B cell (primary cell): ENCODE measurements around the gene OTOGL. TPM values are rescaled to one million over a fixed set of nuclear protein-coding genes. Genes with fewer than 3 reads are reported as not detected.
"Not testable (repeated sequence)": the region's sequence is repeated elsewhere in the genome, so short reads cannot be mapped to it uniquely, and the experiment has no call there.

Experiments
- ATAC-seq: fragments of 200-7000 bp; cut with Tn5 transposase; one replicate; pipeline ENCODE4 v1.10.0; 2021; ENCODE audit warnings: low read depth, mild to moderate bottlenecking, moderate number of reproducible peaks, moderate library complexity
- CTCF ChIA-PET: fragments of 350-600 bp; sonication (Branson Sonifier 250); formaldehyde crosslinking; loops from one replicate; lab custom pipeline; 2021; ENCODE audit warnings: antibody characterized with exemption, inconsistent platforms; lab: Charles Lee
- POLR2A ChIA-PET: fragments of 350-600 bp; sonication (Branson Sonifier 250); formaldehyde crosslinking; loops from one replicate; lab custom pipeline; 2021; ENCODE audit warnings: antibody characterized with exemption; lab: Charles Lee
- DNase-seq: peaks from one replicate; pipeline ENCODE4 v3.0.0; 2013
- H2AFZ ChIP-seq: 2 replicates; pipeline ENCODE4 v1.6.1; 2012; ENCODE audit warnings: mild to moderate bottlenecking, low read depth, low read length; ENCODE audit not compliant: insufficient read depth, poor library complexity, severe bottlenecking
- H3K27ac ChIP-seq, 2 donors: 1 replicate in 1 of 2; 2 replicates in 1 of 2; pipeline ENCODE4 v1.5.1; 2012 to 2013; ENCODE audit warnings: low read length in 2 of 2, mild to moderate bottlenecking in 2 of 2, moderate library complexity in 1 of 2
- H3K27me3 ChIP-seq, 4 experiments: fragments of 200-600 bp in 1 of 4; sonication (generic) in 1 of 4; replicated peaks in 1 of 4; 1 replicate in 2 of 4; 2 replicates in 2 of 4; pipeline versions ENCODE4 v1.6.1 to v1.7.0; 2013 to 2016; ENCODE audit warnings: low read length in 3 of 4, mild to moderate bottlenecking in 2 of 4, mixed read lengths in 1 of 4, moderate library complexity in 1 of 4; ENCODE audit not compliant: insufficient read depth in 4 of 4, control insufficient read depth in 3 of 4; ENCODE audit errors: control extremely low read depth in 1 of 4
- H3K36me3 ChIP-seq, 2 experiments: replicated peaks in 1 of 2; 1 replicate in 1 of 2; 2 replicates in 1 of 2; pipeline versions ENCODE4 v1.6.1 to v1.7.1; 2013; ENCODE audit warnings: low read length in 1 of 2; ENCODE audit not compliant: insufficient read depth in 2 of 2, control insufficient read depth in 1 of 2; ENCODE audit errors: control extremely low read depth in 1 of 2, extremely low read depth in 1 of 2
- H3K4me1 ChIP-seq, 2 donors: fragments of 200-600 bp in 1 of 2; sonication (generic) in 1 of 2; 1 replicate in 1 of 2; 2 replicates in 1 of 2; pipeline versions ENCODE4 v1.5.1 to v1.6.1; 2013 to 2017; ENCODE audit warnings: low read length in 2 of 2; ENCODE audit not compliant: control insufficient read depth in 2 of 2, insufficient read depth in 2 of 2
- H3K4me2 ChIP-seq: replicated peaks from 2 replicates; pipeline ENCODE3; 2012; ENCODE audit warnings: mild to moderate bottlenecking, low read depth, low read length; ENCODE audit not compliant: poor library complexity, severe bottlenecking
- H3K4me3 ChIP-seq, 5 experiments: fragments of 200-600 bp in 1 of 5; sonication (generic) in 1 of 5; 1 replicate in 3 of 5; 2 replicates in 2 of 5; pipeline versions ENCODE4 v1.5.1 to v1.7.0; 2011 to 2016; ENCODE audit warnings: low read length in 4 of 5, mild to moderate bottlenecking in 4 of 5, low read depth in 2 of 5, control low read depth in 1 of 5, moderate library complexity in 1 of 5; ENCODE audit not compliant: insufficient read depth in 1 of 5; ENCODE audit errors: control extremely low read depth in 1 of 5, extremely low read depth in 1 of 5
- H3K79me2 ChIP-seq: fragments of 200-600 bp; sonication (generic); one replicate; pipeline ENCODE4 v1.6.0; 2016; ENCODE audit warnings: low read length; ENCODE audit not compliant: control insufficient read depth, insufficient read depth
- H3K9ac ChIP-seq: fragments of 200-600 bp; sonication (generic); 2 replicates; pipeline ENCODE4 v1.6.1; 2017; ENCODE audit warnings: mild to moderate bottlenecking, low read length, moderate library complexity
- H3K9me3 ChIP-seq, 3 donors: one replicate each; pipeline versions ENCODE4 v1.6.1 to v1.7.1; 2013; ENCODE audit warnings: low read length in 2 of 3; ENCODE audit not compliant: control insufficient read depth in 2 of 3, insufficient read depth in 1 of 3; ENCODE audit errors: control extremely low read depth in 1 of 3
- H4K20me1 ChIP-seq: 2 replicates; pipeline ENCODE4 v1.6.0; 2012; ENCODE audit warnings: mild to moderate bottlenecking, low read length; ENCODE audit not compliant: insufficient read depth, control insufficient read depth, poor library complexity, severe bottlenecking
- H3K27ac Mint-ChIP-seq: one replicate; pipeline ENCODE4 v1.8.0; 2021; ENCODE audit warnings: mixed read lengths
- H3K27me3 Mint-ChIP-seq: one replicate; pipeline ENCODE4 v1.8.0; 2021; ENCODE audit warnings: mixed read lengths
- H3K4me1 Mint-ChIP-seq: one replicate; pipeline ENCODE4 v1.8.0; 2021; ENCODE audit warnings: mixed read lengths
- H3K4me3 Mint-ChIP-seq: one replicate; pipeline ENCODE4 v1.8.0; 2021; ENCODE audit warnings: mixed read lengths
- H3K9me3 Mint-ChIP-seq: one replicate; pipeline ENCODE4 v1.8.0; 2022; ENCODE audit warnings: mixed read lengths; ENCODE audit not compliant: insufficient read depth
- EZH2 ChIP-seq: IDR thresholded peaks from 2 replicates; pipeline ENCODE4 v1.6.1; 2012; ENCODE audit warnings: borderline replicate concordance, low read depth, mild to moderate bottlenecking, moderate library complexity, low read length; ENCODE audit not compliant: insufficient read depth, poor library complexity, severe bottlenecking
- WGBS: methylation state at CpG from one replicate; pipeline ENCODE4 v1.1.5; 2013; ENCODE audit warnings: missing lambda C conversion rate; ENCODE audit not compliant: insufficient coverage; 5-methylcytosine and 5-hydroxymethylcytosine counted together
- intact Hi-C: fragments of 100-400 bp; cut with micrococcal nuclease; formaldehyde crosslinking; loops from one replicate; pipeline ENCODE4 v1.10.0; 2022
- polyA plus RNA-seq: library from polyadenylated mRNA; depleted of rRNA; stranded (reverse); fragments of >200 nt; gene quantifications from 2 replicates; pipeline ENCODE4 v1.2.3, GENCODE V29; 2012
- total RNA-seq, 2 donors: library from RNA; stranded (reverse); fragments of 120-200 nt in 1 of 2; gene quantifications; 1 replicate in 1 of 2; 2 replicates in 1 of 2; pipeline versions ENCODE4 v1.2.3 to v1.2.4, GENCODE V29; 2013 to 2022
- TF ChIP-seq, protein P1 (sequence below): fragments of 200-600 bp; IDR thresholded peaks from one replicate; pipeline ENCODE4 v1.8.0; 2022; ENCODE audit warnings: antibody characterized with exemption, mild to moderate bottlenecking

OTOGL gene
- total and polyA plus RNA-seq, 2 donors (not counting 1 experiment from before 2014, with no cell fraction given) = not detected

DNA sequence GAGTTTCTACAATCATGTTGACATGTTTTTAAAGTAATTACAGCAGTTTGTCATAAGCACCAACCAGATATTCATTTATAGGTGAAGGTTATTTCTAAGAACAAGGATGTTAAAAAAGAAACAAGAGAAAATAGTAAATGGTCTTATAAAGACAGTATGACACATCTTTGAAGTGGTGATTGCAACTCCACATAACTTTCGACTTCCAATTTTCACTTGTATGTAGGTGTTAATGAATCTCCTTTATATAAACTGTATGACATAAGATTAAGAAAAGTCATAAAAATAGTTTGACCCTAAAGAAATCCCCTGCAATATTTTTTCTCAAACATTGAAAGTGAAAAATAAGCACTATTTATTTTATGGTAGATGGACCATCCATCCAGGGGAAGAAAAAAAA is 199.9 kb downstream of the OTOGL start:
- Mint-ChIP-seq H3K27ac (no peak overlapping the region), H3K9me3 (no peaks in the 10 kb centered on the region), H3K4me3 (no peak overlapping the region), H3K4me1 (no peaks in the 10 kb centered on the region), H3K27me3 (peaks cover 4% of the 10 kb centered on the region)
- no peaks in the 10 kb centered on the region for H3K9me3 ChIP-seq
- H3K27me3 ChIP-seq = no peaks in the 10 kb centered on the region
- CTCF ChIA-PET = no interaction called here
- H3K27ac ChIP-seq = no peak overlapping the region
- no peak overlapping the region for H3K4me2 ChIP-seq
- no peaks in the 10 kb centered on the region for H4K20me1 ChIP-seq
- H3K4me3 ChIP-seq = no peak overlapping the region
- no peaks in the 10 kb centered on the region for H3K79me2 ChIP-seq
- DNase-seq = no peak
- no CpG with 5 or more reads among the region's 1 CpG for WGBS
- no peaks in the 10 kb centered on the region for H3K4me1 ChIP-seq
- H3K36me3 ChIP-seq = no peaks in the 10 kb centered on the region
- TF ChIP-seq, protein P1, sequence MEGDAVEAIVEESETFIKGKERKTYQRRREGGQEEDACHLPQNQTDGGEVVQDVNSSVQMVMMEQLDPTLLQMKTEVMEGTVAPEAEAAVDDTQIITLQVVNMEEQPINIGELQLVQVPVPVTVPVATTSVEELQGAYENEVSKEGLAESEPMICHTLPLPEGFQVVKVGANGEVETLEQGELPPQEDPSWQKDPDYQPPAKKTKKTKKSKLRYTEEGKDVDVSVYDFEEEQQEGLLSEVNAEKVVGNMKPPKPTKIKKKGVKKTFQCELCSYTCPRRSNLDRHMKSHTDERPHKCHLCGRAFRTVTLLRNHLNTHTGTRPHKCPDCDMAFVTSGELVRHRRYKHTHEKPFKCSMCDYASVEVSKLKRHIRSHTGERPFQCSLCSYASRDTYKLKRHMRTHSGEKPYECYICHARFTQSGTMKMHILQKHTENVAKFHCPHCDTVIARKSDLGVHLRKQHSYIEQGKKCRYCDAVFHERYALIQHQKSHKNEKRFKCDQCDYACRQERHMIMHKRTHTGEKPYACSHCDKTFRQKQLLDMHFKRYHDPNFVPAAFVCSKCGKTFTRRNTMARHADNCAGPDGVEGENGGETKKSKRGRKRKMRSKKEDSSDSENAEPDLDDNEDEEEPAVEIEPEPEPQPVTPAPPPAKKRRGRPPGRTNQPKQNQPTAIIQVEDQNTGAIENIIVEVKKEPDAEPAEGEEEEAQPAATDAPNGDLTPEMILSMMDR = no peak
- TF ChIP-seq EZH2 = no peak
- ATAC-seq = no peak
- POLR2A ChIA-PET = no interaction called here
- no peak overlapping the region for H3K9ac ChIP-seq
- no peak overlapping the region for H2AFZ ChIP-seq
- intact Hi-C loops = no loop called here

DNA sequence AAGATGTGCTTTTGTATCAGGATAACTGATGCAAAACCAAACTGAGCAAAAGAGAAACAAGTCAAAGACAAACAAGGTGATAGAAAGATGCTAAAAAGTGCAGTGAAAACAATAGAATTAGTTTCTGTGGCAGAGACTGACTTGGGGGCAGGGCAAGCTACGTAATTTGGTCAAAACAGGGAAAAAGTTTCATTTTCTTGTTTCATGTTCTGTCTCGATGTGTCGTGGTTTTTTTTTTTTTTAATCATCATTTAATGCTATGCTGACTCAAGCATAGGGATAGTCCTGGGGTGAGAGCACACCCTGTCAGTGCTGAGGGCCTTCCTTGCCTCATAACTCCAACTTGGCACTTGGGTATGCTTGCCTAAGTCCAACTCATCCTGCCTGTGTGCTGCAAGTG is 200.6 kb downstream of the OTOGL start:
- Histone ChIP-seq H3K79me2 (no peaks in the 10 kb centered on the region), H3K9ac (no peak overlapping the region), H3K27me3 (no peaks in the 10 kb centered on the region), H3K4me1 (no peaks in the 10 kb centered on the region), H3K9me3 (no peaks in the 10 kb centered on the region), H3K4me3 (no peak overlapping the region), H4K20me1 (no peaks in the 10 kb centered on the region), H2AFZ (no peak overlapping the region), H3K27ac (no peak overlapping the region), H3K36me3 (no peaks in the 10 kb centered on the region), H3K4me2 (no peak overlapping the region)
- ChIA-PET CTCF (no interaction called here), POLR2A (no interaction called here)
- H3K27ac Mint-ChIP-seq = no peak overlapping the region
- H3K4me3 Mint-ChIP-seq = no peak overlapping the region
- peaks cover 4% of the 10 kb centered on the region for H3K27me3 Mint-ChIP-seq
- ATAC-seq = no peak
- no peaks in the 10 kb centered on the region for H3K4me1 Mint-ChIP-seq
- TF ChIP-seq EZH2 = no peak
- TF ChIP-seq, protein P1 = no peak
- H3K9me3 Mint-ChIP-seq = no peaks in the 10 kb centered on the region
- no peak for DNase-seq
- 80% methylated on average over 2 of the region's 3 CpGs for WGBS
- intact Hi-C loops = no loop called here

DNA sequence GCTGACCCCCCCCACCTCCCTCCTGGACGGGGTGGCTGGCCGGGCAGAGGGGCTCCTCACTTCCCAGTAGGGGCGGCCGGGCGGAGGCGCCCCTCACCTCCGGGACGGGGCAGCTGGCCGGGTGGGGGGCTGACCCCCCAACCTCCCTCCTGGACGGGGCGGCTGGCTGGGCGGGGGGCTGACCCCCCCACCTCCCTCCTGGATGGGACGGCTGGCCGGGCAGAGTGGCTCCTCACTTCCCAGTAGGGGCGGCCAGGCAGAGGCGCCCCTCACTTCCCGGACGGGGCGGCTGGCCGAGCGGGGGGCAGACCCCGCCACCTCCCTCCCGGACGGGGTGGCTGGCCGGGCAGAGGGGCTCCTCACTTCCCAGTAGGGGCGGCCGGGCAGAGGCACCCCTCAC is 208.1 kb downstream of the OTOGL start:
- H3K9me3 ChIP-seq, H3K4me3 ChIP-seq, H3K4me1 Mint-ChIP-seq, H3K79me2 ChIP-seq, DNase-seq, intact Hi-C loops, H3K4me1 ChIP-seq, H3K4me2 ChIP-seq, H3K36me3 ChIP-seq, H3K9me3 Mint-ChIP-seq, H3K4me3 Mint-ChIP-seq, H3K27me3 Mint-ChIP-seq, H4K20me1 ChIP-seq, H3K27ac ChIP-seq, H3K27ac Mint-ChIP-seq, POLR2A ChIA-PET, H3K9ac ChIP-seq, ATAC-seq, CTCF ChIA-PET, H3K27me3 ChIP-seq, H2AFZ ChIP-seq: not testable (repeated sequence)
- WGBS = 95% methylated on average over 12 of the region's 27 CpGs
